NT2/D1 (cell line): ENCODE results near the gene ARID1B.

Experiments used
- DNase-seq: peaks from one replicate; pipeline ENCODE4 v3.0.0-alpha.2; 2011; ENCODE audit warnings: low read depth, low spot score
- H3K27me3 ChIP-seq: 2 replicates; pipeline ENCODE4 v1.6.0; 2011; ENCODE audit warnings: mild to moderate bottlenecking; ENCODE audit not compliant: insufficient read length, insufficient read depth
- H3K36me3 ChIP-seq: 2 replicates; pipeline ENCODE4 v1.6.1; 2011; ENCODE audit warnings: mild to moderate bottlenecking, low read length, mixed read lengths; ENCODE audit not compliant: insufficient read depth, insufficient read length
- H3K4me1 ChIP-seq: 2 replicates; pipeline ENCODE4 v1.5.1; 2011; ENCODE audit not compliant: insufficient read depth, insufficient read length
- H3K4me3 ChIP-seq: 2 replicates; pipeline ENCODE4 v1.5.1; 2011; ENCODE audit warnings: low read depth; ENCODE audit not compliant: insufficient read length
- H3K9ac ChIP-seq: 2 replicates; pipeline ENCODE4 v1.6.0; 2011; ENCODE audit warnings: low read depth; ENCODE audit not compliant: insufficient read length
- H3K9me3 ChIP-seq: 2 replicates; pipeline ENCODE4 v1.5.1; 2011; ENCODE audit warnings: mild to moderate bottlenecking, low read length; ENCODE audit not compliant: insufficient read depth
- SUZ12 ChIP-seq: IDR thresholded peaks from 2 replicates; pipeline ENCODE4 v1.6.1; 2011; ENCODE audit not compliant: insufficient read length, insufficient read depth; ENCODE audit errors: extremely low read depth
- YY1 ChIP-seq: IDR thresholded peaks from 2 replicates; pipeline ENCODE4 v1.6.1; 2011; ENCODE audit not compliant: insufficient read length, insufficient read depth
- ZNF274 ChIP-seq: IDR thresholded peaks from 2 replicates; pipeline ENCODE4 v1.6.1; 2011; ENCODE audit warnings: mild to moderate bottlenecking, low read depth, low read length

ARID1B gene

DNA sequence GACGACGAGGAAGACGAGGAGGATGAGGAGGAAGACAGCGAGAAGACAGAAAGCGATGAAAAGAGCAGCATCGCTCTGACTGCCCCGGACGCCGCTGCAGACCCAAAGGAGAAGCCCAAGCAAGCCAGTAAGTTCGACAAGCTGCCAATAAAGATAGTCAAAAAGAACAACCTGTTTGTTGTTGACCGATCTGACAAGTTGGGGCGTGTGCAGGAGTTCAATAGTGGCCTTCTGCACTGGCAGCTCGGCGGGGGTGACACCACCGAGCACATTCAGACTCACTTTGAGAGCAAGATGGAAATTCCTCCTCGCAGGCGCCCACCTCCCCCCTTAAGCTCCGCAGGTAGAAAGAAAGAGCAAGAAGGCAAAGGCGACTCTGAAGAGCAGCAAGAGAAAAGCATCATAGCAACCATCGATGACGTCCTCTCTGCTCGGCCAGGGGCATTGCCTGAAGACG, 429.2 kb downstream of the ARID1B start:
- H3K36me3 ChIP-seq = peaks cover 38% of the 10 kb centered on the region
- no peak overlapping the region for H3K9ac ChIP-seq
- no peak for TF ChIP-seq SUZ12
- no peak for TF ChIP-seq YY1
- TF ChIP-seq ZNF274 = no peak
- no peaks in the 10 kb centered on the region for H3K27me3 ChIP-seq
- H3K9me3 ChIP-seq = no peaks in the 10 kb centered on the region
- no peak overlapping the region for H3K4me3 ChIP-seq
- no peak for DNase-seq
- H3K4me1 ChIP-seq = no peaks in the 10 kb centered on the region

DNA sequence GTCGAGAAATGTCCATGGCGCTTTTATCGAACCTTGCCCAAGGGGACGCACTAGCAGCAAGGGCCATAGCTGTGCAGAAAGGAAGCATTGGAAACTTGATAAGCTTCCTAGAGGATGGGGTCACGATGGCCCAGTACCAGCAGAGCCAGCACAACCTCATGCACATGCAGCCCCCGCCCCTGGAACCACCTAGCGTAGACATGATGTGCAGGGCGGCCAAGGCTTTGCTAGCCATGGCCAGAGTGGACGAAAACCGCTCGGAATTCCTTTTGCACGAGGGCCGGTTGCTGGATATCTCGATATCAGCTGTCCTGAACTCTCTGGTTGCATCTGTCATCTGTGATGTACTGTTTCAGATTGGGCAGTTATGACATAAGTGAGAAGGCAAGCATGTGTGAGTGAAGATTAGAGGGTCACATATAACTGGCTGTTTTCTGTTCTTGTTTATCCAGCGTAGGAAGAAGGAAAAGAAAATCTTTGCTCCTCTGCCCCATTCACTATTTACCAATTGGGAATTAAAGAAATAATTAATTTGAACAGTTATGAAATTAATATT, 430.4 kb downstream of the ARID1B start:
- Histone ChIP-seq H3K36me3 (peaks cover 33% of the 10 kb centered on the region), H3K9ac (no peak overlapping the region), H3K4me3 (no peak overlapping the region), H3K9me3 (no peaks in the 10 kb centered on the region), H3K4me1 (no peaks in the 10 kb centered on the region), H3K27me3 (no peaks in the 10 kb centered on the region)
- TF ChIP-seq SUZ12 (no peak), ZNF274 (no peak), YY1 (no peak)
- no peak for DNase-seq

DNA sequence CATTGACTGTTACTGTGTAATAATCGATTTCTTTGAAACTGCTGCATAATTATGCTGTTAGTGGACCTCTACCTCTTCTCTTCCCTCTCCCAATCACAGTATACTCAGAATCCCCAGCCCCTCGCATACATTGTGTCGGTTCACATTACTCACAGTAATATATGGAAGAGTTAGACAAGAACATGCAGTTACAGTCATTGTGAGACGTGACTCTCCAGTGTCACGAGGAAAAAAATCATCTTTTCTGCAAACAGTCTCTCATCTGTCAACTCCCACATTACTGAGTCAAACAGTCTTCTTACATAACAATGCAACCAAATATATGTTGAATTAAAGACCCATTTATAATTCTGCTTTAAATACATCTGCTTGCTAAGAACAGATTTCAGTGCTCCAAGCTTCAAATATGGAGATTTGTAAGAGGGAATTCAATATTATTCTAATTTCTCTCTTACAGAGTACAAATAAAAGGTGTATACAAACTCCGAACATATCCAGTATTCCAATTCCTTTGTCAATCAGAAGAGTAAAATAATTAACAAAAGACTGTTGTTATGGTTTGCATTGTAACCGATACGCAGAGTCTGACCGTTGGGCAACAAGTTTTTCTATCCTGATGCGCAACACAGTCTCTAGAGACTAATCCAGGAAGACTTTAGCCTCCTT, 432.8 kb downstream of the ARID1B start:
- H3K9me3 ChIP-seq = no peaks in the 10 kb centered on the region
- H3K36me3 ChIP-seq = peaks cover 22% of the 10 kb centered on the region
- no peak for TF ChIP-seq SUZ12
- no peak for TF ChIP-seq YY1
- no peak for TF ChIP-seq ZNF274
- H3K4me1 ChIP-seq = no peaks in the 10 kb centered on the region
- DNase-seq = no peak
- no peak overlapping the region for H3K9ac ChIP-seq
- no peak overlapping the region for H3K4me3 ChIP-seq
- H3K27me3 ChIP-seq = no peaks in the 10 kb centered on the region

DNA sequence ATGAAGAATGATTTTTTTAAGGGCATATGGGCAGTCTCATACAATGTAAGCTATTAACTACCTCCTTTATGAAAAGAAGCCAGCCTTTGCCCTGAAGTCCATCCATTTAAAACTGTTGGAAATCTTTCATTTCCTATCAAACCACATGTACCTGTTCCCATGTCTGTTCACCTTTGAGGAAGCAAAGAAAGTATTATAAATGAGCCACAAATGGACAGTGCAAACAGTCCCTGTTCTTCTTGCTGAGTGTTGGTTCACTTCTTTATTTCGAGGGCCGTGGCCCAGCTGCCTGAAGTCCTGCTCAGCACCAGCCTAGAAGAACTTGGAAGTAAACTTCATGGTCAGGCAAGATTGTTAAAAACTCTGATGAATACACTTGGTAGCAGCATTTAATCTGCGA, 433.8 kb downstream of the ARID1B start:
- DNase-seq = no peak
- Histone ChIP-seq H3K36me3 (peaks cover 19% of the 10 kb centered on the region), H3K27me3 (no peaks in the 10 kb centered on the region), H3K9ac (no peak overlapping the region), H3K4me1 (no peaks in the 10 kb centered on the region), H3K4me3 (no peak overlapping the region), H3K9me3 (no peaks in the 10 kb centered on the region)
- TF ChIP-seq ZNF274 (no peak), SUZ12 (no peak), YY1 (no peak)

DNA sequence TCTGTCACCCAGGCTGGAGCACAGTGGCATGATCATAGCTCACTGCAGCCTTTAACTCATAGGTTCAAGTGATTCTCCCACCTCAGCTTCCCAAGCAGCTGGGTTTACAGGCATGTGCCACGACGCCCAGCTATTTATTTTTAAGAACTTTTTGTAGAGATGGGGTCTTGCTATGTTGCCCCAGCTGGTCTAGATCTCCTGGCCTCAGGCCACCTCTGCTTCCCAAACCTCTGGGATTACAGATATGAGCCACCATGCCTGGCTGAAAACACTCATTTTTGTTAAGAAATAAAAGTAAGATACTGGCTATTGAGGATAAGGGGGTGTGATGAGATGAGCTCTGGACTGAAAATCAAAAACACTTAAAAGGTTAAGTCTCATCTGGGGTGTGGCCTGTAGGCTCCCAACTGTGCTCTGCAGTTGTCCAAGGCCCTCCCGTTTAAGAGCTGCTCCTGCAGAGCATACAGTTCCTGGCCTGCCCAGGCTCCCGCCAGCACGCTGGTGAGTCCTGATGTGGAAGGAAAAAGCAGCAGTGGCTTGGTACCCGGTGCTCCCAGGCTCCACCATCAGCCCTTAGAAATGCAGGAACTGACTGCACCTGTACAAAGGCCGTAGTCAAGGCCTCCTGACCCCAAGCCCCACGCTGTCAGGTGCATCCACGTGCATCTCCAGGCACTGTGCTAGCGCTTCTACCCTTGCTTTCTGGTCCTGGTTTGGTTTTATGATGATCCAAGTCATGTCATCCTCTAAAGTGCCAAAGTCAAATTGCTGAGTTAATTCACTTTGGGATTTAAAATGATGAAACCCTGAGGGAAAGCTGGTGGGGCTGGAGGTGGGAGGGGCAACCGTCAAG, 434.7 kb downstream of the ARID1B start:
- Histone ChIP-seq H3K4me3 (no peak overlapping the region), H3K4me1 (no peaks in the 10 kb centered on the region), H3K36me3 (peaks cover 10% of the 10 kb centered on the region), H3K27me3 (no peaks in the 10 kb centered on the region), H3K9me3 (no peaks in the 10 kb centered on the region), H3K9ac (no peak overlapping the region)
- DNase-seq = no peak
- no peak for TF ChIP-seq SUZ12
- no peak for TF ChIP-seq ZNF274
- no peak for TF ChIP-seq YY1

DNA sequence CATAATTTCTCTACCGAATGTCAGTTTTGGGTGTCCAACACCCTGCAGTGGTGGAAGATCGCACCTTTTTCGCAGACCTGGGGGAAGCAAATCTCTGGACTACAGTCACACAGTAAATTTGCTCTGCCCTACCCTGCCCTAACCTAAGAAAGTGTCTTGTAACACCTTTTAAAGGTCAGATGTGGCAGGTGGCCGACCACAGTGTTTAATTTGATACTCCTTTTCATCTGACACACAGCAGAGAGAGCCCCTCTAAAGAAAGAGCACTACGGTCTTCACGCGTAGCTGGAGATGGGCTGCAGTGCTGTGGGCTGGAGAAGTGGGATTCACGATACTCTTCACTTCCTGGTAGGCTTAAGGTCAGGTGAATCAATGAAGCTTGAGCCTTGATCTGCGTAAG, 436.2 kb downstream of the ARID1B start:
- Histone ChIP-seq H3K4me3 (no peak overlapping the region), H3K4me1 (no peaks in the 10 kb centered on the region), H3K27me3 (no peaks in the 10 kb centered on the region), H3K36me3 (no peaks in the 10 kb centered on the region), H3K9me3 (no peaks in the 10 kb centered on the region), H3K9ac (no peak overlapping the region)
- TF ChIP-seq ZNF274 = no peak
- no peak for TF ChIP-seq SUZ12
- TF ChIP-seq YY1 = no peak
- no peak for DNase-seq

DNA sequence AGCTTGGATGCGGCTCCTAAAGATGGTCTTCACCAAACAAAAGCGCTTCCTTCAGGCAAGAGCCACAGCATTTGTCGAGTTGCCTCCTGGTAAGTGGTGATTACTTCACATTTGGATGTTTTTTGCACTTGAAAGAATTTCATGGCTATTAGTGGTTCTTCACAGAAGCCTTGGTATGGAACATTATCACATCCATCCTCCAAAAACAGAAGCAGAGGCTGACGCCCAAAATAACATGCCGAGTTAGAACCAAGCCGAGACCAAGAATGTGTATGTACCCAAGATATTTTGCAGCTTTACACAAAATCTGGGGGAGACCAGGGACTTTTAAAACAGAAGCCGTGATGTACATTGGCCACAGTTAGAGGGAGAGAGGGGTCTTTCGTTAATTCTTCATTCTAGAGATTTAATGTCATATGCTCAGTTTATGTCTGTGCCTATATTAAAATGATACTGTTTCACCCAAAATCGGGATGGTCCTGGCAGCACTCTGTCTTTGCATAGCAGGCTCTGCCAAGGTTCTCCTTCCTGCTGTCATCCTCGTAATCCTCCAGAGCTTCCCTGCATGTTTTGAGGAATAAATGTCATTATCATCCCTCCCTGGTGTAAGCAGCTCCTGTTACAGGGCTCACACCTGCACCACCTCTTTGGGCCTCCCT, 436.9 kb downstream of the ARID1B start:
- no peak for TF ChIP-seq YY1
- Histone ChIP-seq H3K4me1 (no peaks in the 10 kb centered on the region), H3K36me3 (no peaks in the 10 kb centered on the region), H3K27me3 (no peaks in the 10 kb centered on the region), H3K4me3 (no peak overlapping the region), H3K9me3 (no peaks in the 10 kb centered on the region), H3K9ac (no peak overlapping the region)
- DNase-seq = no peak
